GM19351 (cell line): Measurements from ENCODE around the gene ZNF232.
"Not testable (repeated sequence)": the region's sequence is repeated elsewhere in the genome, so short reads cannot be mapped to it uniquely, and the experiment has no call there.

Experiments
- ATAC-seq: cut with Tn5 transposase; IDR thresholded peaks from one replicate; pipeline ENCODE4 v1.9.1; 2021; ENCODE audit warnings: mild to moderate bottlenecking, moderate library complexity; ENCODE audit not compliant: unreplicated experiment

Gene ZNF232

GRCh38 chr17:5099271-5099670 is 12.4 kb downstream of the ZNF232 start:
- ATAC-seq = no peak

GRCh38 chr17:5097101-5097834 is 14.4 kb downstream of the ZNF232 start:
- ATAC-seq = no peak

GRCh38 chr17:5096731-5097100 is 15.0 kb downstream of the ZNF232 start:
- ATAC-seq = no peak

DNA sequence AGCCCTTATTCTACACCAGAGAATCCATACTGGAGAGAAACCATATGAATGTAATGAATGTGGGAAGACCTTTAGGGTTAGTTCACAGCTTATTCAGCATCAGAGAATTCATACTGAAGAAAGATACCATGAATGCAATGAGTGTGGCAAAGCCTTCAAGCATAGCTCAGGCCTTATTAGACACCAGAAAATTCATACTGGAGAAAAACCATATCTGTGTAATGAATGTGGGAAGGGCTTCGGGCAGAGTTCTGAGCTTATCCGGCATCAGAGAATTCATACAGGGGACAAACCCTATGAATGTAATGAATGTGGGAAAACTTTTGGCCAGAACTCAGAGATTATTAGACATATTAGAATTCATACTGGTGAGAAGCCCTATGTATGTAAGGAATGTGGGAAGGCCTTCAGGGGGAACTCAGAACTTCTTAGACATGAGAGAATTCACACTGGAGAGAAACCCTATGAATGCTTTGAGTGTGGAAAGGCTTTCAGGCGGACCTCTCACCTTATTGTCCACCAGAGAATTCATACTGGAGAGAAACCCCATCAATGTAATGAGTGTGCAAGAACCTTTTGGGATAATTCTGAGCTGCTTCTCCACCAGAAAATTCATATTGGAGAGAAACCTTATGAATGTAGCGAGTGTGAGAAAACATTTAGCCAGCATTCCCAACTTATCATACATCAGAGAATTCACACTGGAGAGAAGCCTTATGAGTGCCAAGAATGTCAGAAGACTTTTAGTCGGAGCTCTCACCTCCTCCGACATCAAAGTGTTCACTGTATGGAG is 19.3 kb downstream of the ZNF232 start:
- ATAC-seq = no peak

- no peak for ATAC-seq
These were observed 31.1 kb downstream of the ZNF232 start for GRCh38 chr17:5080591-5080990.

GRCh38 chr17:5078106-5079028 is 33.3 kb downstream of the ZNF232 start, which contains the start of gene ZFP3:
TSS of gene ZFP3 (plus strand) at chr17:5078467. CDS start at chr17:5091505, 13,038 bp downstream.
- peak; percentile 80 for ATAC-seq

GRCh38 chr17:5077781-5078105 is 33.9 kb downstream of the ZNF232 start:
- no peak for ATAC-seq

GRCh38 chr17:5077275-5077674 is 34.4 kb downstream of the ZNF232 start:
- not testable (repeated sequence) for ATAC-seq

- ATAC-seq = not testable (repeated sequence)
These were observed 36.2 kb downstream of the ZNF232 start for GRCh38 chr17:5075472-5075871.

DNA sequence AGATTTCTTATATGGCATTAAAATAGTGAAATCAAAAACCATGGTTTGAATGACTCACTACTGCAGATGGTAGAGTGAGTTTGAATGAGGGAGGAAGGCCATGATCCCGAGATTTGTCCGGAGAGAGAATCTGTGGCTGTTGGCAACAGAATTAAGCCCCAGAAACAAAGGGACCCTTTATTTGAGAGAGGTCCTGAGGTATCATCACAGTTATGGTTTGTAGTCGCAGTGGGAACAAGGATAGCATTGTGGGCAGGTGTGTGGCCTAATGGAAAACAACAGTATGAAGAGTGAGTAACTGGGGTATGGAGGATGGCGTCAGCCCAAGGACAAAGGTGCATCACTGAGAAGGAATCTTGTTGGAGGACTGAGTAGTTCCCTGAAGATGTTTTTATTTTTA is 42.0 kb downstream of the ZNF232 start:
- ATAC-seq = no peak

GRCh38 chr17:5068236-5068635 is 43.4 kb downstream of the ZNF232 start:
- no peak for ATAC-seq

DNA sequence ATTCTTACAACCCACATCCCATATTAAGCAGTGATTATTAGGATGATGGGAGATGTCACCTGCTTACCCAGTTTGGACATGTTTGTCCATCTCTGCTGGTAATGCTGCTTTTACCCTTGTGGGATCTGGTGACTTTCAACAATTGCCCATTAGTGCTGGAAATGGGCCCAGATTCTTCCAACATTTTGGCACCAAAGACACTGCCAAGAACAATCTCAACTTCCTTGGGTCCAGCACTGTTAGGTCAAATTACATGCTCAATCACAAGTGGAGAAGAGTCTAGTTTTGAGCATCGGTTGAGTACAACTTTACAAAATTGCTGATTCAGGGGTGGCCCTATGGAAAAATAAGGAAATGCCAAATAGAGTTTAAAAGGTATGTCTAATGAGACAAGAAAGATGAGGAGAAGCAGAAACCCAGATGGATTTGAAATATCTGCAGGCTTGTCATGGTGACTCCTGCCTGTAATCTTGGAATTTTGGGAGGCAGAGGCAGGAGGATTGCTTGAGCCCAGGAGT is 46.4 kb downstream of the ZNF232 start:
- no peak for ATAC-seq
